Endothelial cell of umbilical vein (primary cell): Measurements from ENCODE around the gene NOTCH2. TPM values are rescaled to one million over a fixed set of nuclear protein-coding genes. Genes with fewer than 3 reads are reported as not detected.

ENCODE experiments used
- BruUV-seq: library from RNA; stranded (reverse); fragments of 400-500 nt; replicated peaks from 2 replicates; lab custom pipeline; 2021; lab: Mats Ljungman, UMichigan
- CTCF ChIA-PET: fragments of 300-600, 350-600 bp; sonication (Branson Sonifier 250); formaldehyde crosslinking; loops from one replicate; lab custom pipeline; 2021; ENCODE audit warnings: antibody characterized with exemption, inconsistent platforms; lab: Charles Lee
- POLR2A ChIA-PET: fragments of 300-600, 350-600 bp; sonication (Branson Sonifier 250); formaldehyde crosslinking; loops from one replicate; lab custom pipeline; 2021; ENCODE audit warnings: antibody characterized with exemption, inconsistent platforms; lab: Charles Lee
- DNase-seq: peaks from one replicate; pipeline ENCODE4 v3.0.0-alpha.2; 2011; ENCODE audit warnings: low read depth, low spot score
- FAIRE-seq: peaks from 2 replicates; lab custom pipeline; 2011; peaks lifted over from hg19 to GRCh38; lab: Jason Lieb, UNC
- H2AFZ ChIP-seq: 2 replicates; pipeline ENCODE4 v1.6.0; 2012; ENCODE audit warnings: low read depth, low read length, control low read depth, inconsistent platforms
- H3K27ac ChIP-seq: 2 replicates; pipeline ENCODE4 v1.5.1; 2011; ENCODE audit warnings: low read depth, mild to moderate bottlenecking, control low read depth, low read length, moderate library complexity; ENCODE audit not compliant: insufficient read depth
- H3K27me3 ChIP-seq, 2 experiments: 2 replicates each; pipeline versions ENCODE4 v1.6.0 to v1.6.1; 2011; ENCODE audit warnings: low read length in 2 of 2, mixed read lengths in 1 of 2; ENCODE audit not compliant: control insufficient read depth in 2 of 2, insufficient read depth in 2 of 2
- H3K36me3 ChIP-seq, 2 experiments: 2 replicates in 1 of 2; 3 replicates in 1 of 2; pipeline ENCODE4 v1.5.1; 2011; ENCODE audit warnings: low read length in 2 of 2, mild to moderate bottlenecking in 1 of 2, moderate library complexity in 1 of 2; ENCODE audit not compliant: control insufficient read depth in 2 of 2, insufficient read depth in 2 of 2; ENCODE audit errors: extremely low read depth in 1 of 2
- H3K4me1 ChIP-seq: 3 replicates; pipeline ENCODE4 v1.5.1; 2011; ENCODE audit warnings: mild to moderate bottlenecking, low read length; ENCODE audit not compliant: control insufficient read depth, insufficient read depth; ENCODE audit errors: extremely low read depth
- H3K4me2 ChIP-seq: 2 replicates; pipeline ENCODE4 v1.6.1; 2011; ENCODE audit warnings: low read length, control low read depth, mixed read lengths; ENCODE audit not compliant: insufficient read depth
- H3K4me3 ChIP-seq, 3 experiments: fragments of 200-600 bp in 1 of 3; sonication (generic), shearing (Covaris generic) in 1 of 3; replicated peaks in 1 of 3; 2 replicates each; pipeline ENCODE4 v1.5.1; 2011 to 2016; ENCODE audit warnings: control low read depth in 3 of 3, low read length in 3 of 3, mild to moderate bottlenecking in 2 of 3, inconsistent platforms in 1 of 3, low read depth in 1 of 3, moderate library complexity in 1 of 3; ENCODE audit not compliant: insufficient read depth in 1 of 3
- H3K79me2 ChIP-seq: 2 replicates; pipeline ENCODE4 v1.6.0; 2012; ENCODE audit warnings: low read length, inconsistent platforms; ENCODE audit not compliant: control insufficient read depth, insufficient read depth
- H3K9ac ChIP-seq: replicated peaks from 2 replicates; pipeline ENCODE3; 2011; ENCODE audit warnings: low read length, control low read depth; ENCODE audit not compliant: insufficient read depth; ENCODE audit errors: extremely low read depth
- H3K9me1 ChIP-seq: replicated peaks from 3 replicates; pipeline ENCODE4 v1.6.0; 2011; ENCODE audit warnings: mild to moderate bottlenecking, low read length; ENCODE audit not compliant: control insufficient read depth, insufficient read depth; ENCODE audit errors: extremely low read depth
- H3K9me3 ChIP-seq: replicated peaks from 2 replicates; pipeline ENCODE4 v1.5.1; 2012; ENCODE audit warnings: low read length, inconsistent platforms; ENCODE audit not compliant: control insufficient read depth, insufficient read depth
- H4K20me1 ChIP-seq: replicated peaks from 2 replicates; pipeline ENCODE3; 2011; ENCODE audit warnings: mild to moderate bottlenecking, low read length; ENCODE audit not compliant: control insufficient read depth, insufficient read depth; ENCODE audit errors: extremely low read depth
- CTCF ChIP-seq, 2 donors: IDR thresholded peaks; 1 replicate in 1 of 2; 2 replicates in 1 of 2; pipeline ENCODE4 v1.5.1; 2011; ENCODE audit warnings: low read length in 2 of 2, mild to moderate bottlenecking in 2 of 2, moderate library complexity in 2 of 2, control low read depth in 1 of 2, inconsistent platforms in 1 of 2, low read depth in 1 of 2; ENCODE audit not compliant: insufficient read depth in 1 of 2; ENCODE audit errors: extremely low read depth in 1 of 2
- EZH2 ChIP-seq: IDR thresholded peaks from 2 replicates; pipeline ENCODE4 v1.6.1; 2012; ENCODE audit warnings: borderline replicate concordance, low read depth, mild to moderate bottlenecking, moderate library complexity, low read length, inconsistent platforms; ENCODE audit not compliant: severe bottlenecking
- FOS ChIP-seq: IDR thresholded peaks from 2 replicates; pipeline ENCODE4 v1.6.1; 2011; ENCODE audit warnings: mild to moderate bottlenecking, low read length, moderate library complexity, borderline replicate concordance; ENCODE audit not compliant: insufficient read depth
- GATA2 ChIP-seq: IDR thresholded peaks from 2 replicates; pipeline ENCODE4 v1.7.0; 2011; ENCODE audit warnings: low read depth, mild to moderate bottlenecking, moderate library complexity, mixed read lengths, low read length; ENCODE audit not compliant: insufficient read length, insufficient read depth
- JUN ChIP-seq: IDR thresholded peaks from 2 replicates; pipeline ENCODE4 v1.6.1; 2011; ENCODE audit warnings: borderline replicate concordance, low read depth; ENCODE audit not compliant: insufficient read length, insufficient read depth
- MAX ChIP-seq: IDR thresholded peaks from 2 replicates; pipeline ENCODE4 v1.6.1; 2011; ENCODE audit not compliant: insufficient read depth, insufficient read length
- MYC ChIP-seq: IDR thresholded peaks from one replicate; pipeline ENCODE4 v1.6.1; 2011; ENCODE audit warnings: mild to moderate bottlenecking, low read depth, low read length
- POLR2A ChIP-seq: IDR thresholded peaks from 2 replicates; pipeline ENCODE4 v1.6.1; 2012; ENCODE audit warnings: low read depth, mild to moderate bottlenecking, control low read depth, low read length
- POLR2AphosphoS5 ChIP-seq: IDR thresholded peaks from 2 replicates; pipeline ENCODE4 v1.6.1; 2012; ENCODE audit warnings: low read depth, mild to moderate bottlenecking, control low read depth, low read length, moderate library complexity; ENCODE audit not compliant: insufficient read depth
- dilution Hi-C: fragments of 300-500 bp; cut with MboI; formaldehyde crosslinking; loops from one replicate; pipeline ENCODE4 v1.15.0; 2019; ENCODE audit warnings: low sequenced_read_pairs; ENCODE audit not compliant: extremely low pct_ligation_motif_present
- intact Hi-C: fragments of 100-400 bp; cut with micrococcal nuclease; formaldehyde crosslinking; loops from one replicate; pipeline ENCODE4 v1.10.0; 2022
- polyA plus RNA-seq, 4 experiments: library from polyadenylated mRNA; depleted of rRNA in 3 of 4; stranded (reverse) in 3 of 4; unstranded in 1 of 4; fragments of >200 nt; gene quantifications; 2 replicates each; pipeline versions ENCODE4 v1.2.1 to v1.2.3, GENCODE V29; 2011 to 2012; ENCODE audit warnings: missing spikeins in 1 of 4
- total RNA-seq: library from RNA; stranded (reverse); gene quantifications from 2 replicates; pipeline ENCODE4 v1.2.3, GENCODE V29; 2021

The NOTCH2 gene
- total and polyA plus RNA-seq, 2 donors (not counting 3 experiments of a cell fraction or from before 2014, with no cell fraction given): 14.3 to 49.1 TPM

GRCh38 chr1:119943216-119943615 lies 126.2 kb downstream of the NOTCH2 start:
- BruUV-seq: no TSS peak
- Histone ChIP-seq H3K36me3 (peaks cover 0 to 3% of the 10 kb centered on the region in 2 experiments), H3K9me3 (no peaks in the 10 kb centered on the region), H4K20me1 (no peaks in the 10 kb centered on the region), H3K27me3 (no peaks in the 10 kb centered on the region), H3K79me2 (no peaks in the 10 kb centered on the region), H3K9ac (no peak overlapping the region), H3K4me2 (no peak overlapping the region), H3K4me1 (no peaks in the 10 kb centered on the region), H2AFZ (no peak overlapping the region), H3K9me1 (no peaks in the 10 kb centered on the region), H3K4me3 (no peak overlapping the region), H3K27ac (no peak overlapping the region)
- ChIA-PET CTCF (interaction anchor here (0.7 to 1.5 kb wide), 4 partner anchors 16 to 61 kb away, joined by 3 to 4 read pairs (median 3); no protein-coding TSS in a partner anchor), POLR2A (no interaction called here)
- intact Hi-C loops (no loop called here), dilution Hi-C loops (no loop called here)
- no peak for TF ChIP-seq MYC
- FAIRE-seq: no peak
- no peak for DNase-seq

- BruUV-seq: no TSS peak
- Histone ChIP-seq H3K9me1 (no peaks in the 10 kb centered on the region), H3K9ac (no peak overlapping the region), H3K27ac (no peak overlapping the region), H3K4me2 (no peak overlapping the region), H3K9me3 (no peaks in the 10 kb centered on the region), H2AFZ (no peak overlapping the region), H3K79me2 (no peaks in the 10 kb centered on the region), H3K4me3 (no peak overlapping the region), H4K20me1 (no peaks in the 10 kb centered on the region), H3K4me1 (no peaks in the 10 kb centered on the region), H3K36me3 (peaks cover 0 to 3% of the 10 kb centered on the region in 2 experiments), H3K27me3 (no peaks in the 10 kb centered on the region)
- ChIA-PET CTCF (interaction anchor here (3.9 kb wide), 1 partner anchor 8 kb away, joined by 18 read pairs; no protein-coding TSS in a partner anchor), POLR2A (no interaction called here)
- intact Hi-C loops (no loop called here), dilution Hi-C loops (no loop called here)
- DNase-seq (no peak), FAIRE-seq (no peak)
- TF ChIP-seq GATA2 (no peak), MAX (no peak), EZH2 (no peak), MYC (no peak), POLR2A (no peak), FOS (no peak), POLR2AphosphoS5 (no peak), CTCF (IDR thresholded peaks at IDR 0.05; ENCODE audit: extremely low read depth in 1 of 2, insufficient read depth in 1 of 2, low read depth in 1 of 2, low read length in 2 of 2) (no peak), JUN (no peak)
Observed at GRCh38 chr1:119941392-119941791, 128.1 kb downstream of the NOTCH2 start.
